Stimulated activated naive B cell treated with anti-CD40 and anti-IgM and Interleukin-4, amounts not matched to agents 10 μg/mL and 1 μg/mL and 100 μg/mL, for 72 hours (primary cell): Measurements from ENCODE around the gene EPHA5.

Experiments
- ATAC-seq, 2 donors: fragments of 150-1000 bp; cut with Tn5 transposase; replicated peaks; 2 replicates each; pipeline ENCODE4 v1.10.0; 2021; ENCODE audit warnings: moderate library complexity in 1 of 2
- DNase-seq: peaks from one replicate; pipeline ENCODE4 v3.0.0; 2021
- H3K27ac Mint-ChIP-seq: one replicate; pipeline ENCODE4 v1.8.0; 2022; ENCODE audit warnings: mild to moderate bottlenecking, mixed read lengths
- H3K27me3 Mint-ChIP-seq, 2 donors: one replicate each; pipeline ENCODE4 v1.8.0; 2022; ENCODE audit warnings: mixed read lengths in 2 of 2
- H3K36me3 Mint-ChIP-seq, 2 donors: one replicate each; pipeline ENCODE4 v1.8.0; 2022; ENCODE audit warnings: mixed read lengths in 2 of 2, mild to moderate bottlenecking in 1 of 2
- H3K4me1 Mint-ChIP-seq, 2 donors: one replicate each; pipeline ENCODE4 v1.8.0; 2022; ENCODE audit warnings: mixed read lengths in 2 of 2, mild to moderate bottlenecking in 1 of 2
- H3K4me3 Mint-ChIP-seq, 2 donors: one replicate each; pipeline ENCODE4 v1.8.0; 2022; ENCODE audit warnings: mild to moderate bottlenecking in 2 of 2, mixed read lengths in 2 of 2, moderate library complexity in 1 of 2
- H3K9me3 Mint-ChIP-seq, 2 donors: one replicate each; pipeline ENCODE4 v1.8.0; 2022; ENCODE audit warnings: mixed read lengths in 2 of 2, mild to moderate bottlenecking in 1 of 2

Gene EPHA5

GRCh38 chr4:65498606-65499005 lies 171.7 kb downstream of the EPHA5 start:
- DNase-seq, result no peak
- H3K4me1 Mint-ChIP-seq, result no peaks in the 10 kb centered on the region
- H3K9me3 Mint-ChIP-seq, result peaks cover 3 to 4% of the 10 kb centered on the region in 2 donors
- H3K36me3 Mint-ChIP-seq, result no peaks in the 10 kb centered on the region
- ATAC-seq, result no peak
- no peak overlapping the region for H3K4me3 Mint-ChIP-seq
- H3K27ac Mint-ChIP-seq, result no peak overlapping the region
- no peaks in the 10 kb centered on the region for H3K27me3 Mint-ChIP-seq

- ATAC-seq (no peak), DNase-seq (no peak)
- Mint-ChIP-seq H3K36me3 (no peaks in the 10 kb centered on the region), H3K9me3 (peaks cover 0 to 1% of the 10 kb centered on the region in 2 donors), H3K4me1 (no peaks in the 10 kb centered on the region), H3K4me3 (no peak overlapping the region), H3K27me3 (no peaks in the 10 kb centered on the region), H3K27ac (no peak overlapping the region)
Observed at GRCh38 chr4:65495439-65495838, 174.8 kb downstream of the EPHA5 start.

GRCh38 chr4:65482410-65482809 lies 187.9 kb downstream of the EPHA5 start:
- no peaks in the 10 kb centered on the region for H3K36me3 Mint-ChIP-seq
- no peaks in the 10 kb centered on the region for H3K27me3 Mint-ChIP-seq
- no peak for DNase-seq
- no peak overlapping the region for H3K27ac Mint-ChIP-seq
- H3K4me3 Mint-ChIP-seq, result no peak overlapping the region
- H3K9me3 Mint-ChIP-seq, result peaks cover 0 to 1% of the 10 kb centered on the region in 2 donors
- ATAC-seq, result no peak
- H3K4me1 Mint-ChIP-seq, result no peaks in the 10 kb centered on the region

GRCh38 chr4:65472531-65472930 lies 197.8 kb downstream of the EPHA5 start:
- Mint-ChIP-seq H3K27ac (no peak overlapping the region), H3K27me3 (no peaks in the 10 kb centered on the region), H3K4me1 (no peaks in the 10 kb centered on the region), H3K4me3 (no peak overlapping the region), H3K9me3 (peaks cover 0 to 7% of the 10 kb centered on the region in 2 donors), H3K36me3 (no peaks in the 10 kb centered on the region)
- DNase-seq (no peak), ATAC-seq (no peak)

GRCh38 chr4:65467068-65467680 lies 203.1 kb downstream of the EPHA5 start:
- no peaks in the 10 kb centered on the region for H3K4me1 Mint-ChIP-seq

GRCh38 chr4:65461781-65462180 lies 208.5 kb downstream of the EPHA5 start:
- no peaks in the 10 kb centered on the region for H3K4me1 Mint-ChIP-seq
- H3K36me3 Mint-ChIP-seq, result no peaks in the 10 kb centered on the region
- H3K9me3 Mint-ChIP-seq, result peaks cover 2 to 5% of the 10 kb centered on the region in 2 donors
- no peak for DNase-seq
- no peak overlapping the region for H3K27ac Mint-ChIP-seq
- H3K27me3 Mint-ChIP-seq, result no peaks in the 10 kb centered on the region
- no peak overlapping the region for H3K4me3 Mint-ChIP-seq
- no peak for ATAC-seq

More at GRCh38 chr4:65467068-65467680, 203.1 kb downstream of the EPHA5 start:
- peaks cover 2 to 5% of the 10 kb centered on the region in 2 donors for H3K9me3 Mint-ChIP-seq
- no peak overlapping the region for H3K4me3 Mint-ChIP-seq
- H3K27me3 Mint-ChIP-seq, result no peaks in the 10 kb centered on the region
- DNase-seq, result no peak
- no peak for ATAC-seq
- H3K36me3 Mint-ChIP-seq, result no peaks in the 10 kb centered on the region
- H3K27ac Mint-ChIP-seq, result no peak overlapping the region

- no peaks in the 10 kb centered on the region for H3K27me3 Mint-ChIP-seq
- H3K36me3 Mint-ChIP-seq, result no peaks in the 10 kb centered on the region
- no peak overlapping the region for H3K27ac Mint-ChIP-seq
- DNase-seq, result no peak
- H3K4me1 Mint-ChIP-seq, result no peaks in the 10 kb centered on the region
- no peak for ATAC-seq
- no peaks in the 10 kb centered on the region for H3K9me3 Mint-ChIP-seq
- no peak overlapping the region for H3K4me3 Mint-ChIP-seq
Observed at GRCh38 chr4:65457011-65457410, 213.3 kb downstream of the EPHA5 start.

GRCh38 chr4:65456579-65456978 lies 213.7 kb downstream of the EPHA5 start:
- Mint-ChIP-seq H3K27ac (no peak overlapping the region), H3K9me3 (no peaks in the 10 kb centered on the region), H3K36me3 (no peaks in the 10 kb centered on the region), H3K27me3 (no peaks in the 10 kb centered on the region), H3K4me1 (no peaks in the 10 kb centered on the region), H3K4me3 (no peak overlapping the region)
- no peak for ATAC-seq
- DNase-seq, result no peak

- H3K27me3 Mint-ChIP-seq, result no peaks in the 10 kb centered on the region
- H3K36me3 Mint-ChIP-seq, result no peaks in the 10 kb centered on the region
- no peaks in the 10 kb centered on the region for H3K4me1 Mint-ChIP-seq
- DNase-seq (no peak), ATAC-seq (no peak)
- no peak overlapping the region for H3K27ac Mint-ChIP-seq
- H3K9me3 Mint-ChIP-seq, result no peaks in the 10 kb centered on the region
- H3K4me3 Mint-ChIP-seq, result no peak overlapping the region
Observed at GRCh38 chr4:65453398-65453797, 216.9 kb downstream of the EPHA5 start.

GRCh38 chr4:65450899-65451298 lies 219.4 kb downstream of the EPHA5 start:
- Mint-ChIP-seq H3K9me3 (no peaks in the 10 kb centered on the region), H3K4me3 (no peak overlapping the region), H3K27ac (no peak overlapping the region), H3K27me3 (no peaks in the 10 kb centered on the region), H3K4me1 (no peaks in the 10 kb centered on the region), H3K36me3 (no peaks in the 10 kb centered on the region)
- ATAC-seq (no peak), DNase-seq (no peak)

GRCh38 chr4:65437102-65437501 lies 233.2 kb downstream of the EPHA5 start:
- no peak overlapping the region for H3K4me3 Mint-ChIP-seq
- no peak overlapping the region for H3K27ac Mint-ChIP-seq
- DNase-seq, result no peak
- no peaks in the 10 kb centered on the region for H3K36me3 Mint-ChIP-seq
- no peaks in the 10 kb centered on the region for H3K27me3 Mint-ChIP-seq
- no peak for ATAC-seq
- H3K4me1 Mint-ChIP-seq, result no peaks in the 10 kb centered on the region
- peaks cover 0 to 1% of the 10 kb centered on the region in 2 donors for H3K9me3 Mint-ChIP-seq

GRCh38 chr4:65422109-65422508 lies 248.2 kb downstream of the EPHA5 start:
- no peak for DNase-seq
- ATAC-seq, result no peak
- Mint-ChIP-seq H3K36me3 (no peaks in the 10 kb centered on the region), H3K4me1 (no peaks in the 10 kb centered on the region), H3K9me3 (peaks cover 0 to 3% of the 10 kb centered on the region in 2 donors), H3K27ac (no peak overlapping the region), H3K4me3 (no peak overlapping the region), H3K27me3 (no peaks in the 10 kb centered on the region)

- no peaks in the 10 kb centered on the region for H3K36me3 Mint-ChIP-seq
- DNase-seq (no peak), ATAC-seq (no peak)
- H3K4me1 Mint-ChIP-seq, result no peaks in the 10 kb centered on the region
- no peak overlapping the region for H3K4me3 Mint-ChIP-seq
- no peak overlapping the region for H3K27ac Mint-ChIP-seq
- H3K27me3 Mint-ChIP-seq, result no peaks in the 10 kb centered on the region
- H3K9me3 Mint-ChIP-seq, result no peaks in the 10 kb centered on the region
Observed at GRCh38 chr4:65420036-65420435, 250.3 kb downstream of the EPHA5 start.

- Mint-ChIP-seq H3K9me3 (no peaks in the 10 kb centered on the region), H3K4me1 (no peaks in the 10 kb centered on the region), H3K27me3 (no peaks in the 10 kb centered on the region), H3K4me3 (no peak overlapping the region), H3K27ac (no peak overlapping the region), H3K36me3 (no peaks in the 10 kb centered on the region)
- DNase-seq, result no peak
- ATAC-seq, result no peak
Observed at GRCh38 chr4:65416891-65417290, 253.4 kb downstream of the EPHA5 start.

- no peaks in the 10 kb centered on the region for H3K9me3 Mint-ChIP-seq
- ATAC-seq (no peak), DNase-seq (no peak)
- H3K4me1 Mint-ChIP-seq, result no peaks in the 10 kb centered on the region
- H3K4me3 Mint-ChIP-seq, result no peak overlapping the region
- no peaks in the 10 kb centered on the region for H3K27me3 Mint-ChIP-seq
- no peaks in the 10 kb centered on the region for H3K36me3 Mint-ChIP-seq
- no peak overlapping the region for H3K27ac Mint-ChIP-seq
Observed at GRCh38 chr4:65407483-65407882, 262.8 kb downstream of the EPHA5 start.

- Mint-ChIP-seq H3K27me3 (no peaks in the 10 kb centered on the region), H3K4me1 (no peaks in the 10 kb centered on the region), H3K9me3 (peaks cover 5% of the 10 kb centered on the region in 2 donors), H3K36me3 (no peaks in the 10 kb centered on the region), H3K4me3 (no peak overlapping the region), H3K27ac (no peak overlapping the region)
- ATAC-seq (no peak), DNase-seq (no peak)
Observed at GRCh38 chr4:65401083-65401482, 269.2 kb downstream of the EPHA5 start.
